ENCODE results near the gene ZNF841.

DNA sequence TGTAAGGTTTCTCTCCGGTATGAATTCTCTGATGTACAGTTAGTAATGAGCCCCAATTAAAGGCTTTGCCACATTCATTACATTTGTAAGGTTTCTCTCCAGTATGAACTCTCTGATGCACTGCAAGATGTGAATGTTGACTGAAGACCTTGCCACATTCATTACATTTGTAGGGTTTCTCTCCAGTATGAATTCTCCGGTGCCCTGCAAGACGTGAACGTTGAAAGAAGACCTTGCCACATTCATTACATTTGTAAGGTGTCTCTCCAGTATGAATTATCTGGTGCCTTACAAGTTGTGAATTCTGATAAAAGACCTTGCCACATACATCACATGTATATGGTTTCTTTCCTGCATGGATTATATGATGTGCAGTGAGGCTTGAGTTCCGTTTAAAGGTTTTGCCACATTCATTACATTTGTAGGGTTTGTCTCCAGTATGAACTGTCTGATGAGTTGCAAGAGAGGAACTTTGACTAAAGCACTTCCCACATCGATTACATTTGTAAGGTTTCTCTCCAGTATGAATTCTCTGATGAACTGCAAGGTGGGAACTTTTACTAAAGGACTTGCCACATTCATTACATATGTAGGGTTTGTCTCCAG is 29.2 kb downstream of the ZNF841 start:
- TF ChIP-seq POLR2AphosphoS5 (IDR thresholded peaks at IDR 0.05) (no peak), POLR2A (IDR thresholded peaks at IDR 0.05) (no peak)
- TF ChIP-seq, protein P1, sequence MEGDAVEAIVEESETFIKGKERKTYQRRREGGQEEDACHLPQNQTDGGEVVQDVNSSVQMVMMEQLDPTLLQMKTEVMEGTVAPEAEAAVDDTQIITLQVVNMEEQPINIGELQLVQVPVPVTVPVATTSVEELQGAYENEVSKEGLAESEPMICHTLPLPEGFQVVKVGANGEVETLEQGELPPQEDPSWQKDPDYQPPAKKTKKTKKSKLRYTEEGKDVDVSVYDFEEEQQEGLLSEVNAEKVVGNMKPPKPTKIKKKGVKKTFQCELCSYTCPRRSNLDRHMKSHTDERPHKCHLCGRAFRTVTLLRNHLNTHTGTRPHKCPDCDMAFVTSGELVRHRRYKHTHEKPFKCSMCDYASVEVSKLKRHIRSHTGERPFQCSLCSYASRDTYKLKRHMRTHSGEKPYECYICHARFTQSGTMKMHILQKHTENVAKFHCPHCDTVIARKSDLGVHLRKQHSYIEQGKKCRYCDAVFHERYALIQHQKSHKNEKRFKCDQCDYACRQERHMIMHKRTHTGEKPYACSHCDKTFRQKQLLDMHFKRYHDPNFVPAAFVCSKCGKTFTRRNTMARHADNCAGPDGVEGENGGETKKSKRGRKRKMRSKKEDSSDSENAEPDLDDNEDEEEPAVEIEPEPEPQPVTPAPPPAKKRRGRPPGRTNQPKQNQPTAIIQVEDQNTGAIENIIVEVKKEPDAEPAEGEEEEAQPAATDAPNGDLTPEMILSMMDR (IDR thresholded peaks at IDR 0.05) = no peak

Data from sigmoid colon (tissue), 4 donors.